ENCODE data around the gene NTSR1.

NTSR1 gene

GRCh38 chr20:62710886-62711702, 2.5 kb downstream of the NTSR1 start:
- no peak for DNase-seq

GRCh38 chr20:62711703-62712101, 3.1 kb downstream of the NTSR1 start:
- no peak for DNase-seq

- DNase-seq: no peak
Observed at GRCh38 chr20:62712606-62713005, 4.0 kb downstream of the NTSR1 start.

- no peak for DNase-seq
Observed at GRCh38 chr20:62714006-62714405, 5.4 kb downstream of the NTSR1 start.

GRCh38 chr20:62714799-62715198, 6.2 kb downstream of the NTSR1 start:
- no peak for DNase-seq

- no peak for DNase-seq
Observed at GRCh38 chr20:62715201-62715600, 6.6 kb downstream of the NTSR1 start.

- no peak for DNase-seq
Observed at GRCh38 chr20:62716198-62716940, 7.7 kb downstream of the NTSR1 start.

GRCh38 chr20:62716941-62717310, 8.3 kb downstream of the NTSR1 start:
- DNase-seq: no peak

GRCh38 chr20:62717933-62718332, 9.3 kb downstream of the NTSR1 start:
- no peak for DNase-seq

- DNase-seq: no peak
Observed at GRCh38 chr20:62718546-62718945, 9.9 kb downstream of the NTSR1 start.

GRCh38 chr20:62719250-62719935, 10.8 kb downstream of the NTSR1 start:
- no peak for DNase-seq

- no peak for DNase-seq
Observed at GRCh38 chr20:62721511-62722370, 13.1 kb downstream of the NTSR1 start.

GRCh38 chr20:62722627-62723026, 14.0 kb downstream of the NTSR1 start:
- DNase-seq: no peak

GRCh38 chr20:62723351-62723750, 14.7 kb downstream of the NTSR1 start:
- no peak for DNase-seq

- DNase-seq: no peak
Observed at GRCh38 chr20:62723768-62724450, 15.3 kb downstream of the NTSR1 start.

- no peak for DNase-seq
Observed at GRCh38 chr20:62724692-62725595, 16.3 kb downstream of the NTSR1 start.

- DNase-seq: no peak
Observed at GRCh38 chr20:62725596-62726268, 17.1 kb downstream of the NTSR1 start.

GRCh38 chr20:62726276-62726675, 17.6 kb downstream of the NTSR1 start:
- DNase-seq: no peak

- no peak for DNase-seq
Observed at GRCh38 chr20:62726716-62727583, 18.3 kb downstream of the NTSR1 start.
